ENCODE measurements around the gene DNALI1.
A peak's percentile ranks its signal among the peaks of the same experiment; 100 is the strongest.
"Not testable (repeated sequence)": the region's sequence is repeated elsewhere in the genome, so short reads cannot be mapped to it uniquely, and the experiment has no call there.

The DNALI1 gene

DNA sequence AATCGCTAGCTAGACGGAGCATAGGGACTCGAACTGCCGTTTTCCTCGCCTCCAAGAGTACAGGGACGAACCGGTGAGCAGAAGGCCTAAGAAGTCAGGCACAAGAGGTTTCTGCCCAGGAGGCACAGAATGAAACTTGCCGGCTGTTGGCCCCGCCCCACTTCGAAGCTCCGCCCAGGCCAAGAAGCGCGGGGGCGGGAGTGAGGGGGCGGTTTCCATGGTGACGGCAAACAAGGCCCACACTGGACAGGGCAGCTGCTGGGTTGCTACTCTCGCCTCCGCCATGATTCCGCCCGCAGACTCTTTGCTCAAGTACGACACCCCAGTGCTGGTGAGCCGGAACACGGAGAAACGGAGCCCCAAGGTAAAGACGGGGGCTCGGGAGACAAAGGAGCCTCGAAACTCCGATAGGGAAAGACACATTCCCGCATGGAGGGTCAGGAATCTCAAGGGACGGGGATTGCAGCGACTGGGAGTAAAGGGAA, at the start of gene DNALI1:
DNALI1 (plus strand) TSS at position 229 of the 485 bp plus-strand sequence; CDS start at position 284, 55 bp downstream.
- H3K4me1 ChIP-seq, result peaks cover 7% of the 10 kb centered on the region
- H3K9me3 ChIP-seq, result peaks cover 9% of the 10 kb centered on the region
- in situ Hi-C loops (cut with MboI; ENCODE audit: low sequenced_read_pairs), result no loop called here
- H3K36me3 ChIP-seq (replicated peaks), result peaks cover 10% of the 10 kb centered on the region
- peak in 1 of 2 experiments; percentile 71 for DNase-seq (ENCODE audit: low spot score in 2 of 2)
- H3K27me3 ChIP-seq (ENCODE audit: low read depth), result no peaks in the 10 kb centered on the region
- no peak within 1 kb of the TSS for H3K4me3 ChIP-seq

DNA sequence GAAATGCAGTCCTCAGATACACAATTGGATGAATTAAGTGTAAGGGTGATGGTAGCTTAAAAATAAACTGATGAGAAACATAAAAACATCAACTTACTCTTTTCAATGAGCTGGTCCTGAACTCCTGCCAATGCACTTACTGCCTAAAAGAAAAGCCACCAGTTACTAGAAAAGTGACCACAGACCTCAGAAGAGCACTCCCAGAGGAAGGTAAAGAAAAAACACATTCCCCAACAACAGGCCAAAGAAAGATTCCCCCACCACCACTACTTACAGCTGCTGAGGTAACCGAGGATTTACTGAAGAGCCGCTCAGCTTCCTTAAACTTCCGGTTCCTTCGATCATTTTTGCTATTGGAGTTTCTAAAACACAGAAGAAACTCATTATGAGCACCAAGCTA, 47.6 kb upstream of the DNALI1 start:
- H3K9me3 ChIP-seq, result 0 out of 2 replicates have a peak, but pooled peaks cover 2% of the 10 kb centered on the region
- H3K36me3 ChIP-seq (replicated peaks), result peaks cover 42% of the 10 kb centered on the region
- peaks cover 3% of the 10 kb centered on the region; the same call in 1 of the 2 replicates for H3K4me1 ChIP-seq
- in situ Hi-C loops (cut with MboI; ENCODE audit: low sequenced_read_pairs), result no loop called here
- no peaks in the 10 kb centered on the region for H3K27me3 ChIP-seq (ENCODE audit: low read depth)
- H3K4me3 ChIP-seq, result no peak overlapping the region
- peak in 1 of 2 experiments; percentile 22 for DNase-seq (ENCODE audit: low spot score in 2 of 2)

DNA sequence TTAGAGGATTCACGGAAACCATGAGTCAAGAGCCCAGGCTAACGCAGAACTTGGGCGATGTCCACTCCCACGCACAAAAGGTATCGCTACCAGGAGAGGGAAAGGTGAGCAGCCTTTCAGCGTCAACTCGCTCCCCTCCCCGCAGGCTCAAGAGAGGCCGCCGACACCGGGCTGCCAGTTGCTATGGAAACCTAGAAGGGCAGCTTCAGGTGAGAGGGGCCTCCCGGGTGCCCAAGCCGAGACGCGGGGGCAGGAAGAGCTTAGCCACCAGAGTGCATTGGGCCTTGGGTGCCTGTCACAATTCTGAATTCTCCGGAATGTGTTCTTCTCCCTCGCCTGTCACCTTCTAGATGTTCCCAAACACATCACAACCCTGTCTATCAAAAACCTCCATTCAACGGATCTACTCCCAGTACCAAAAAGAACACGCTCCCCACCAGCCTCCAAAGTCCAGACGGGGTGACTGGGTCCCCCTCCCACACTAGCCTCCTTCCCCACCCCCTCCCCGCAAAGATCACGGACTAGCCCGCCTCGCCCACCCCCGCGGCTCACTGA, 42.9 kb upstream of the DNALI1 start:
- Histone ChIP-seq H3K4me1 (peaks cover 12% of the 10 kb centered on the region), H3K36me3 (replicated peaks) (peaks cover 28% of the 10 kb centered on the region), H3K9me3 (no peaks in the 10 kb centered on the region), H3K4me3 (peak overlapping the region; percentile 58), H3K27me3 (ENCODE audit: low read depth) (no peaks in the 10 kb centered on the region)
- peak; percentile 14 to 62 for DNase-seq (ENCODE audit: low spot score in 2 of 2)
- in situ Hi-C loops (cut with MboI; ENCODE audit: low sequenced_read_pairs), result no loop called here

DNA sequence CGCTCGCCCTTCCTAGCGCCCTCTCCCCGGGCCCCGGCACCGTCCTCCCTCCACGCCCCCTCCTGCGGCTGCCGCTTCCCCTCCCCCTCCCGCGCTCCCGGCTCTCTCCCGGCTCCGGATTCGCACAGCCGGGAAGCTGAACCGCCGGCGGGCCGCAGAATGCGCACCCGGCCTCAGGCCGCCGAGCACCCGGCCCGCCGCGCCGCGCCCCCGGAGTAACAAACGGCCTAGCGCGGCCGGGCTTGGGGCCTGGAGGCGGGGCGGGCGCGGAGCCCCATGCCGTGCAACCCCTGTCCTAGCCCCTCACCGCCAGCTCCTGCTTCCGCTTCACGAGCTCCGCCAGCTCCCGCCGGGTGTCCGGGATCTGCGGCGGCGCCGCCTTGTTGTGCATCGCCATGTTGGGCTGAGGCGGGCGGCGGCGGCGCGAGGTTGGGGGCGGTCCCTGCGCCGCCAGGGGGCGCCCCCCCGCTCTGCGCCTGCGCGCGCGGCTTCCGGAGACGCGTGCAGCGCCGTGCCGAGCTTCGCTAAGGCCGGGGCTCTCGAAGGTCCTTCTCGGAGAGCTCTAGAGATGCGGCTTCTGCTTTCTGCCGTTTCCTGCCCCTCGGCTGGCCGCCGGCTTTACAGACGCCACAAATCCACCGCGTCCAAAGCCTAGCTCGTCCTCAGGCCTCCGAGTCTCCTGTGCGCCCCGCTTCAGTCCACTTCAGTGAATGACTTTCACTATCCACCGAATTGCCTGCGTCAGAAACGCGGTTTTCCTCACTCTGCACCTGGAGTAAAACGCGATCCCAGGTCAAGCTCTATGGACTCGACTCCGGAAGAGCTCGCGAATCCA, 42.2 kb upstream of the DNALI1 start, which contains the start of gene MEAF6:
MEAF6 (minus strand) TSS at position 417 of the 835 bp plus-strand sequence; CDS start at position 397, 20 bp downstream.
- Histone ChIP-seq H3K9me3 (no peaks in the 10 kb centered on the region), H3K27me3 (ENCODE audit: low read depth) (no peaks in the 10 kb centered on the region), H3K36me3 (replicated peaks) (peaks cover 21% of the 10 kb centered on the region), H3K4me1 (peaks cover 12% of the 10 kb centered on the region), H3K4me3 (peak within 1 kb of the TSS; percentile 58)
- in situ Hi-C loops (cut with MboI; ENCODE audit: low sequenced_read_pairs), result no loop called here
- peak; percentile 80 to 86 for DNase-seq (ENCODE audit: low spot score in 2 of 2)

DNA sequence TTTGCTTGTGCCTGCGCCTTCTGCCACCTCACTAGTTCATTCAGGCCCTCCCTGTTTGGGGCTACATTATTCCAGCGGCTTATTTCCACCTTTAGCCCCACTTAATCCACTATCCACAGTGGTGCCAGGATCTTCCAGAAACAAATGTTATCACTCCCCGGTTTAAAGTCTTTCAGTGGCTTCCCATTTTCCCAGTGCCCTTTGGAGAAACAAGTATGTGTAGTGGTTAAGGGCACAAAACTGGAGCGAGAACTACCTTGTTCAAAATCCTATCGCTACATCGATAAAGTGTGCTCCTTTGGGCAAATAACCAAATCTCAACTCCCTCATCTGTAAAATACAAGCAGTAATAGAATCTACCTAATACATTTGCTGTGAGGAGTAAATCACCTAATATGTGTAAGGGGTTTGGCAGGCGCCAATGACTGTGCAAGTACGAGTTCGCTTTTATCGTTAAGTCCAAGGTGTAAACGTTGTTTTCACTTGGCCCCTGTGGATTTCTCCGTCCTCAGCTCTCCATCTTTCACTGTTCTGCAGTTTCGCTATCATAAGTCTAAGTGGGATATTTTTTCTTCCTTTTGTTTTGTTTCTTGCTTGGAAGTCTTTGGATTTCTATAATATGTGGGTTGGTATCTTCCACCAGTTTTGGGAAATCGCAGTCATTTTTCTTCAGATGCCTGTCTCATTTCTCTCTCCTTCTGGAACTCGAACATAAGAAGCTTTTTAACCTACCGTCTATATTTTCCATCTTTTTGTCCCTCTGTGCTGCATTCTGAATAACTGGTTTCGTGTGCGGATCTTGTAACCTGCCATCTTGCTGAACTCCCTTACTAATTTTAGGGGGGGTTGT, 41.3 kb upstream of the DNALI1 start:
- in situ Hi-C loops (cut with MboI; ENCODE audit: low sequenced_read_pairs), result no loop called here

DNA sequence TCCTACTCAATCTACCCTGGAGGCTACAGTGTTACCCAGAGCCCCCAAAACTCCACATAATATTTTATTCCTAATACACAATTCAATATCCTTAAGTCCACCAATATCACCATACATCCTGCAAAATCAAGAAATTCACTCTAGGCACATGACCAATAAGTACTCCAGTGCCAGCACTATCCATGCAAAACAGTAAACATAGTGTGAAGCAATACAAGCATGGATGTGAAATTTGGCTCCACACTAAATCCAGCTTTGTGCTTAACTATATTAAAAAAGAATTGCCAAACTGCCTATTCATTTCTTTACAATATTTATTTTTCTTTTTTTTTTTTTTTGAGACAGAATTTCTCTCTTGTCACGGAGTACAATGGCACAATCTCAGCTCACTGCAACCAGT, 39.2 kb upstream of the DNALI1 start:
- Histone ChIP-seq H3K4me1 (peaks cover 12% of the 10 kb centered on the region), H3K9me3 (no peaks in the 10 kb centered on the region), H3K4me3 (no peak overlapping the region), H3K36me3 (replicated peaks) (peaks cover 4% of the 10 kb centered on the region; the same call in 1 of the 2 replicates), H3K27me3 (ENCODE audit: low read depth) (no peaks in the 10 kb centered on the region)
- in situ Hi-C loops (cut with MboI; ENCODE audit: low sequenced_read_pairs), result no loop called here
- DNase-seq (ENCODE audit: low spot score in 2 of 2), result no peak

More for the DNA sequence above, 41.3 kb upstream of the DNALI1 start:
- Histone ChIP-seq H3K27me3 (ENCODE audit: low read depth) (no peaks in the 10 kb centered on the region), H3K9me3 (no peaks in the 10 kb centered on the region), H3K4me1 (peaks cover 12% of the 10 kb centered on the region), H3K4me3 (peak overlapping the region; percentile 58), H3K36me3 (replicated peaks) (peaks cover 20% of the 10 kb centered on the region)
- no peak for DNase-seq (ENCODE audit: low spot score in 2 of 2)

DNA sequence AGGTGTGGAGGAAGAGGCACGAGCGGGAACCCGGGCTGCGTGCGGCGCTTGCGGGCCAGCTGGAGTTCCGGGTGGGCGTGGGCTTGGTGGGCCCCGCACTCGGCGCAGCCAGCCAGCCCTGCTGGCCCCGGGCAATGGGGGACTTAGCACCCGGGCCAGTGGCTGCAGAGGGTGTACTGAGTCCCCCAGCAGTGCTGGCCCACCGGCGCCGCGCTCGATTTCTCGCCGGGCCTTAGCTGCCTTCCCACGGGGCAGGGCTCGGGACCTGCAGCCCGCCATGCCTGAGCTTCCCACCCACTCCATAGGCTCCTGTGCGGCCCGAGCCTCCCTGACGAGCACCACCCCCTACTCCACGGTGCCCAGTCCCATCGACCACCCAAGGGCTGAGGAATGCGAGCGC, 38.5 kb upstream of the DNALI1 start:
- H3K9me3 ChIP-seq; DNase-seq (ENCODE audit: low spot score in 2 of 2); H3K4me3 ChIP-seq; in situ Hi-C loops (cut with MboI; ENCODE audit: low sequenced_read_pairs); H3K27me3 ChIP-seq (ENCODE audit: low read depth); H3K36me3 ChIP-seq (replicated peaks): not testable (repeated sequence)
- peaks cover 12% of the 10 kb centered on the region for H3K4me1 ChIP-seq

DNA sequence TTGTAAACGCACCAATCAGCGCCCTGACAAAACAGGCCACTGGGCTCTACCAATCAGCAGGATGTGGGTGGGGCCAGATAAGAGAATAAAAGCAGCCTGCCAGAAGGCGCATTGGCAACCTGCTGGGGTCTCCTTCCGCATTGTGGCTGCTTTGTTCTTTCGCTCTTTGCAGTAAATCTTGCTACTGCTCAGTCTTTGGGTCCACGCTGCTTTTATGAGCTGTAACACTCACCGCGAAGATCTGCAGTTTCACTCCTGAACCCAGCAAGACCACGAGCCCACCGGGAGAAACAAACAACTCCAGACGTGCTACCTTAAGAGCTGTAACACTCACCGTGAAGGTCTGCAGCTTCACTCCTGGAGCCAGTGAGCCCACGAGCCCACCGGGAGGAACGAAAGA, 37.8 kb upstream of the DNALI1 start:
- H3K9me3 ChIP-seq; H3K4me3 ChIP-seq; H3K36me3 ChIP-seq (replicated peaks); H3K27me3 ChIP-seq (ENCODE audit: low read depth); in situ Hi-C loops (cut with MboI; ENCODE audit: low sequenced_read_pairs); H3K4me1 ChIP-seq: not testable (repeated sequence)
- DNase-seq (ENCODE audit: low spot score in 2 of 2), result peak in 1 of 2 experiments; percentile 14

DNA sequence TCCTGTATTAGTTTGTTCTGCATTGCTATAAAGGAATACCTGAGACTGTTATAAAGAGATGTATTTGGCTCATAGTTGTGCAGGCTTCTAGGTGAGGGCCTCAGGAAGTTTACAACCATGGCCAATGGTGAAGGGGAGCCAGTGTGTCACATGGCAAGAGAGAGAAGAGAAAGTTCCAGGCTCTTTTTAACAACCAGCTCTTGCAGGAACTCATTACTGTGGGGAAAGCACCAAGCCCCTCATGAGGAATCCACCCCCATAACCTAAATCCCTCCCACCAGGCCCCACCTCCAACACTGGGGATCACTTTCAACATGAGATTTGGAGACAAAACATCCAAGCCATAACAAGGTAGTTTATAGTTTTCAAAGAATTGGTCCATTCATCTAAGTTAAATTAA, 37.1 kb upstream of the DNALI1 start:
- no peaks in the 10 kb centered on the region for H3K27me3 ChIP-seq (ENCODE audit: low read depth)
- in situ Hi-C loops (cut with MboI; ENCODE audit: low sequenced_read_pairs), result no loop called here
- H3K36me3 ChIP-seq (replicated peaks), result no peaks in the 10 kb centered on the region
- H3K9me3 ChIP-seq, result no peaks in the 10 kb centered on the region
- peaks cover 9% of the 10 kb centered on the region for H3K4me1 ChIP-seq
- no peak for DNase-seq (ENCODE audit: low spot score in 2 of 2)
- H3K4me3 ChIP-seq, result no peak overlapping the region

DNA sequence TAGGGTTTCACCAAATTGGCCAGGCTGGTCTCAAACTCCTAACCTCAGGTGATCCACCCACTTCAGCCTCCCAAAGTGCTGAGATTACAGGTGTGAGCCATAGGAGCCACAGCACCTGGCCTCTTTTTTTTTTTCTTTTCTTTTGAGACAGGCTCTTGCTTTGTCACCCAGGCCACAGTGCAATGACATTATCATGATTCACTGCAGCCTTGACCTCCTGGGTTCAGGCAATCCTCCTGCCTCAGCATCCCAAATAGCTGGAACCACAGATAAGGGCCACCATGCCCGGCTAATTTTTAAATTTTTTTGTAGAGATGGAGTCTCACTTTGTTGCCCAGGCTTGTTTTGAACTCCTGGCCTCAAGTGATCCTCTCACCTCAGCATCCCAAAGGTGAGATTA, 26.9 kb upstream of the DNALI1 start:
- H3K27me3 ChIP-seq (ENCODE audit: low read depth); in situ Hi-C loops (cut with MboI; ENCODE audit: low sequenced_read_pairs); H3K4me1 ChIP-seq; DNase-seq (ENCODE audit: low spot score in 2 of 2); H3K9me3 ChIP-seq; H3K4me3 ChIP-seq; H3K36me3 ChIP-seq (replicated peaks): not testable (repeated sequence)

DNA sequence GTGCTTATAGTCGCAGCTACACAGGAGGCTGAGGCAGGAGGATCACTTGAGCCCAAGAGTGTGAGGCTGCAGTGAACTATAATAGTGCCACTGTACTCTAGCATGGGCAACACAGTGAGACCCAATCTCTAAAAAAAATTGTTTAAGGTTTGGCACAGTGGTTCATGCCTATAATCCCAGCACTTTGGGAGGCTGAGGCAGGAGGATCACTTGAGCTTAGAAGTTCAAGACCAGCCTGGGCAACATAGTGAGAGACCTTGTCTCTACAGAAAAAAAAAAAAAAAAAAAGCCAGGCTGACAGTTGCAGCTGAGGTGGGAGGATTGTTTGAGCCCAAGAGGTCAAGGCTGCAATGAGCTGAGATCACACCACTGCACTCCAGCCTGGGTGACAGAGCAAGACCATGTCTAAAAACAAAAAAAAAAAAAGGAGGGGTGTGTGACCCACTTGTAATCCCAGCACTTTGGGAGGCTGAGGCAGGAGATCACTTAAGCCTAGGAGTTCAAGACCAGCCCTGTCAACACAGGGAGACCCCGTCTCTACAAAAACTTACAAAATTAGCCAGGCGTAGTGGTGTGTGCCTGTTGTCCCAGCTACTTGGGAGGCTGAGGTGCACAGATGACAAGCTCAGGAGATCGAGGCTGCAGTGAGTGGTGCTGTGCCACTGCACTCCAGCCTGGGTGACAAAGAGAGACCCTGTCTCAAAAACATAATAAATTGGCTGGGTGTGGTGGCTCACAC, 24.2 kb upstream of the DNALI1 start:
- in situ Hi-C loops (cut with MboI; ENCODE audit: low sequenced_read_pairs); H3K9me3 ChIP-seq; H3K4me1 ChIP-seq; DNase-seq (ENCODE audit: low spot score in 2 of 2); H3K27me3 ChIP-seq (ENCODE audit: low read depth); H3K4me3 ChIP-seq: not testable (repeated sequence)
- H3K36me3 ChIP-seq (replicated peaks), result peaks cover 19% of the 10 kb centered on the region

DNA sequence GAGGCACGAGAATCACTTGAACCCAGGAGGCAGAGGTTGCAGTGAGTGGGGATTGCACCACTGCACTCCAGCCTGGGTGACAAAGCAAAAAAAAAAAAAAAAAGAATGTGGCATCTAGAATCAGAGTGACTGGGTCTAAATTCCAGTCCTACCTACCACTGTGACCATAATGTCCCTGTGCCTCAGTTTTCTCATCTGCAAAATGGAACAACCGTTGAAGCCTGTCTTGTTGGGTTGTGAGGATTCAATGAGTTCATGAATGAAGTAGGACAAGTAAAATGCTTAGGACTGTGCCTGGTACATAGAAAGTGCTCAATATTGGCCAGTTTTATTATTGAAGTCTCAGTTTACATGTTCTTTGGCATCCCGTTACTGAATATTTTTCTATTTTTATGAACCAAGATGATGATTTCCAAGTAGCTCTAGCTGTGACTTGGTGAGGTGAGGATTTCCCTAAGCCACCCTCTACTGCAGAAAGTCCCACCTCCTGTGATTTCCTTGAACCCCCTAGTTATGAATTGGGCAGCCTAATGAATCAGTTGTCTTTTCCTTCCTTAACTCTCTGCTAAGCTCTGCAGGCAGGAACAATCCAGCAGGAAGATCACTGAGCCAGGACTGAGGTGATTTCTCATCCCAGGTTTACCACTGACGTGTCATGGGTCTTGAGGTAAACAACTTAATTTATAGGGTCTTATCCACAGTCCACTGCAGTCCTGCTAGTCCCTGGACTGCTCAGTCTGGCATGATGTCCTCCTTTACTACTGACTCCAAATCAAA, 23.2 kb upstream of the DNALI1 start:
- in situ Hi-C loops (cut with MboI; ENCODE audit: low sequenced_read_pairs), result no loop called here

More for the DNA sequence above, 23.2 kb upstream of the DNALI1 start:
- H3K9me3 ChIP-seq, result no peaks in the 10 kb centered on the region
- H3K27me3 ChIP-seq (ENCODE audit: low read depth), result no peaks in the 10 kb centered on the region
- H3K4me1 ChIP-seq, result no peaks in the 10 kb centered on the region
- peaks cover 24% of the 10 kb centered on the region for H3K36me3 ChIP-seq (replicated peaks)
- no peak for DNase-seq (ENCODE audit: low spot score in 2 of 2)
- H3K4me3 ChIP-seq, result no peak overlapping the region

All from HAP-1 (cell line).